Measurements from ENCODE around the gene PGAP2.
"Not testable (repeated sequence)": the region's sequence is repeated elsewhere in the genome, so short reads cannot be mapped to it uniquely, and the experiment has no call there.

Gene PGAP2

GRCh38 chr11:3808861-3809623 is 682 bp downstream of the PGAP2 start:
- no peak for DNase-seq

- no peak for DNase-seq
Observed at GRCh38 chr11:3809624-3809928, 1.2 kb downstream of the PGAP2 start.

- DNase-seq, result no peak
Observed at GRCh38 chr11:3810446-3810845, 2.1 kb downstream of the PGAP2 start.

DNA sequence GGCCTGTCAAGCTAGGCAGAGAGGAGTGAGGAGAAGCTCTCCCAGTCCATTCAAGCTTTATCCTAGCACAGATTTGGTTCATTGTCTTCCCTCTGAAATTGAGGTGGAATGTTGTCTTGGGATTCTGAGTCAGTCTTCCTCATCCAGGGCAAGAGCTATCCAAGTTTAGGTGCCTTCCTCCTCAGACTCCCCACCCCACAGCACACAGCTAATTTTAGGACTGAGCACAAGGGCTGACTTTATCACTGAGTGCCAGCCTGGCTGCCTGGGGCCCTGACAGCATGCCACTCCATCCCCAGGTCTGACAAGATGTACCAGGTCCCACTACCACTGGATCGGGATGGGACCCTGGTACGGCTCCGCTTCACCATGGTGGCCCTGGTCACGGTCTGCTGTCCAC is 2.6 kb downstream of the PGAP2 start:
- DNase-seq, result no peak

GRCh38 chr11:3814832-3815231 is 6.5 kb downstream of the PGAP2 start:
- not testable (repeated sequence) for DNase-seq

GRCh38 chr11:3815845-3816244 is 7.5 kb downstream of the PGAP2 start:
- no peak for DNase-seq

- no peak for DNase-seq
Observed at GRCh38 chr11:3816673-3817072, 8.3 kb downstream of the PGAP2 start.

GRCh38 chr11:3817181-3817800 is 8.9 kb downstream of the PGAP2 start:
- no peak for DNase-seq

- no peak for DNase-seq
Observed at GRCh38 chr11:3820971-3821370, 12.6 kb downstream of the PGAP2 start.

GRCh38 chr11:3822312-3822711 is 14.0 kb downstream of the PGAP2 start:
- DNase-seq, result no peak

- no peak for DNase-seq
Observed at GRCh38 chr11:3823303-3823702, 14.9 kb downstream of the PGAP2 start.

DNA sequence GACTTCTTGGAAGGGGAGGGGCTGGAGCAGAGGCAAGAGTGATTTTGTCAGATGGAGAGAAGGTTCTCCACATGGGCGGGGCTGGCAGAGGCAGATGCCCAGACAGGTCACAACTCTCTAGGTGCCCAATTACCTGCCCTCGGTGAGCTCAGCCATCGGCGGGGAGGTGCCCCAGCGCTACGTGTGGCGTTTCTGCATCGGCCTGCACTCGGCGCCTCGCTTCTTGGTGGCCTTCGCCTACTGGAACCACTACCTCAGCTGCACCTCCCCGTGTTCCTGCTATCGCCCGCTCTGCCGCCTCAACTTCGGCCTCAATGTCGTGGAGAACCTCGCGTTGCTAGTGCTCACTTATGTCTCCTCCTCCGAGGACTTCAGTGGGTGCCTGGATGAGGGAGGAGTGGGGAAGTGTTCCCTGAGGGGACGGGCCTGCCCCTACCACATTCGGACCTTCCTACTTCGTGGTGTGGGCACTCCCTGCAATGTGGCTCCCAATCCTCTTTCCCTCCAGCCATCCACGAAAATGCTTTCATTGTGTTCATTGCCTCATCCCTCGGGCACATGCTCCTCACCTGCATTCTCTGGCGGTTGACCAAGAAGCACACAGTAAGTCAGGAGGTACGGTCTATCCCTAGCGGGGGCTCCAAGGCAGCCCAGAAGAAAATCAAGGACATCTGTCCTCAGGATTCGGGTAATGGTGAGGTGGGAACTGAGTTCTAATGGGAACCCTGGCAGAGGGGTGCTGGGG is 15.6 kb downstream of the PGAP2 start:
- no peak for DNase-seq

- DNase-seq, result no peak
Observed at GRCh38 chr11:3824714-3825472, 16.5 kb downstream of the PGAP2 start.

DNA sequence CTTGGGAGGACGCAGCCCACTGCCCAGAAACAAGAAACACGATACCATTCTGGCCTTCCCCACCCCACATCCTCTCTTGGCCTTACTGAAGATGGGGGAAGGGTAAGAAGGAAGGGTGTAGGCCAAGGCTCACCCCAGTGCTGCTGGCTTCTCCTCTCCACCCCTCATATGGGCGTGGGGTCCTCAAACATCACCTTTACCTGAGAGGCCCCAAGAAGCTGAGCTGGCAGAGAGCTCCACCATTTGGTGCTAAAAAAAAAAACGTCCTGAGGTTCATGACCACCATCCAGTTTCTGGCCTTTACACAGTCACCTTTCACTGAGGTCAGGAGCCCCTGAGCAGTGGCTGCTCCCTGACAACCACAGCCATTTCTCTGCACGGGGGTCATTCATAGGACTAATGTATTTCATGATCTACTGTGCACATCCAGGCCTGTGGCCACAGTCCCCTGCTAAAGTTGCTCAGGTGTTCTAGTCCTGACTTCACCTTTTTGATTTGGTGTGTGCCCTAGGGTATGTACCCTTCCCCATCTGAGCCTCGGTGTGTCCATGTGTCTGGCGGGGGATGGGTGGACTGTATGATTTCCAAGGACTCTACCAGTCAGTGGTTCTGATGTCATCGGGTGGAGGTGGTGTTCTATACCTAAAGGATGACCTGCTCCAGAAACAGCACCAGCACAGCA is 17.3 kb downstream of the PGAP2 start:
- no peak for DNase-seq

DNA sequence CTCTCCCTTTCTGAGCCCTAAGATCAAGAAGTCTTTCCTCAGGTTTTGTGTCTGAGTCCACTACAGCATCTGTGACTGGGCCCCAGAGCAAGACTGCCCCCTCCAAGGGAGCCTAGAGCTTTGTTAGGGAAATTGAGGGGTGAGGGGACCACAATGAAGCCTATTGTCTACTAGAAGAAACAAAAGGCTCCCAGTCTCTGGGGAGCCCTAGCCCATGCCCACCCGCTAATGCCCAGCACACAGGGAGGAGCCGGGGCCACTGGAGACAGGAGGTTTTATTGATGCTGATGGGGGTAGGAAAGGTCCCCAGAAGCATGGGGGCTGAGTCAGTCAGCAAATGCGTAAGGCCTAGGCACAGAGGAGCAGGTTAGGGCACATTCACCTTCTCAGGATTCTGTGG is 18.4 kb downstream of the PGAP2 start:
- DNase-seq, result no peak

DNA sequence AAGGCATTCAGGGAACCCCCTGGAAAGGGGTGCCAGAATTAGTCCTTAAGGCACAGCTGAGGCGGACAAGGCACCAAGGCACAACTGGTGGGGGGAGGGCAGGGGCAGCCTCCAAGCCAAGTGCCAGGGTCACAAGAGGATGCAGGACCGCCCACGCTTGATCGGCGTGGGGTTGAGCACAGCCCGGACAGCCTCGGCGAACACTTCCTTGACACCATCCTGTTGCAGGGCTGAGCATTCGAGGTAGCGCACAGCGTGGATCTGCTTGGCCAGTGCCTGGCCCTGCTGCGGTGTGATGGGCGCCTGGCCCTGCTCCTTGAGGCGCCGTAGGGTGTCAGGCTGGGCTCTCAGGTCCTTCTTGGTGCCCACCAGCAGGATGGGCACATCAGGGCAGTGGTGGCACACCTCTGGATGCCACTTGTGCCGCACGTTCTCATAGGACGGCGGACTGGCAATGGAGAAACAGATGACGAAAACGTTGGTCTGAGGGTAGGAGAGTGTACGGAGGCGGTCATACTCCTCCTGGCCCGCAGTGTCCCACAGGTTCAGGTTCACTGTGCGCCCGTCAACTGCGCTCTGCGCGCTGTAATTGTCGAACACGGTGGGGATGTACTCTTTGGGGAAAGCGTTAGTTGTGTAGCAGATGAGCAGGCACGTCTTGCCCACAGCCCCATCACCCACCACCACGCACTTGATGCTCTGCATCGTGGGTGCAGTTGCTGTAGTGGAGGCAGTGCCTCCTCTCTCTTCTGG is 19.2 kb downstream of the PGAP2 start:
- no peak for DNase-seq

DNA sequence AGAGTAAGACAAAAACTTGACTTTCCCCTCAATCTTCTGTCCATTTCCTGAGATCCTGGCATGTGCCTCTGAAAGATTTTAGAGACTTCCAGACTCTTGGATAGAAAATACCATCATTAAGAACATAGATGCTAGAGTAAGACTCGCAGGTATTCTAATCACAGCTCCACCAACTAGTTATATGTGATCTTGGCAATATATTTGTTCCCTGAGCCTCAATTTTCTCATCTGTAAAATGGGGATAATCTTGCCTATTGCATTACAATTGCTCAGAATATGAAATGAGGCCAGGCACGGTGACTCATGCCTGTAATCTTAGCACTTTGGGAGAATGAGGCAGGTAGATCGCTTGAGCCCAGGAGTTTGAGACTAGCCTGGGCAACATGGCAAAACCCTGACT is 21.7 kb downstream of the PGAP2 start:
- DNase-seq, result no peak

GRCh38 chr11:3830730-3831129 is 22.4 kb downstream of the PGAP2 start:
- no peak for DNase-seq

DNA sequence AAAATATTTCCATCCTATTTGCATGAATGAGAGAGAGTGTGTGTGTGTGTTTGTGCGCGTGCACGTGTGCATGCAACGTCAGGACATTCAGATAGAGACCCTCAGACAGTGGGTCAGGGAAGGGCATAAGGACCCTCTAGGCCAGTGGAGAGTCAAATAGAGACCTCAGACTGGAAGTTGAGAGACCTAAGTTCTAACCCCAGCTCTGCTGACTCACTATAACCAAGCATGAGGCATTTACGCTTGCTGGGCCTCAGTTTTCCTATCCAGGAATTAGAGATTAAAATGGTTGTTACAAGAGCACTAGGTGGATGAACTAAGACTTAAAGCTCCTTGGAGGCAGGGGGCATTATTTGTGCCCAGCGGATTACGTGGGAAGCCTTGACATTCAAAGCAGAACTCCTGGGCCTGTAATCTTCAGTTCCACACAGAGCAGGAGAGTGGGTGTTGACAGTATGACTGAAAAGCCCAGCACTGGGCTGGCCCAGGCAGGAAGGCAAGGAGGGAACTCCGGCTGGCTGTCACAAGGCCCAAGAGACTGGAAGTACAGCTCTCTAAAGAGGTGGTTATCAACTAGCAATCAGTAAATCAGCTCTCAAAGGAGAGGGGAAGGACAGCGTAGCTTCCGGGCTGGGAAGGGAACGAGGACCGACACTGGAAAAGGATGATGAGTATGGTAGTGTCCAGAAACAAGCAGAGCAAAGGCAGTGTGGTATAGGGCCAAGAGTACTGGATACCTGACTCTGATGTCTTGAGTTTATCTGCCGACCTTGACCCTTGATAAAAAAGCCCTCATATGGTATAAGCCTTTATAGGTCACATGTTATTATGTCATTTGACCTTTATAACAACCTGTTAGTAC is 23.2 kb downstream of the PGAP2 start:
- DNase-seq, result no peak

- DNase-seq, result no peak
Observed at GRCh38 chr11:3832816-3833215, 24.5 kb downstream of the PGAP2 start.

GRCh38 chr11:3833449-3833848 is 25.1 kb downstream of the PGAP2 start:
- no peak for DNase-seq

Measured in NCI-H446 treated with DMSO at 0.1 percent for 48 hours (cell line).